HG02840 (cell line): ENCODE data around the gene TRIO.

ENCODE experiments used
- ATAC-seq: cut with Tn5 transposase; IDR thresholded peaks from one replicate; pipeline ENCODE4 v1.9.1; 2021; ENCODE audit warnings: mild to moderate bottlenecking, moderate library complexity, moderate number of reproducible peaks; ENCODE audit not compliant: unreplicated experiment, low FRiP score

The TRIO gene

DNA sequence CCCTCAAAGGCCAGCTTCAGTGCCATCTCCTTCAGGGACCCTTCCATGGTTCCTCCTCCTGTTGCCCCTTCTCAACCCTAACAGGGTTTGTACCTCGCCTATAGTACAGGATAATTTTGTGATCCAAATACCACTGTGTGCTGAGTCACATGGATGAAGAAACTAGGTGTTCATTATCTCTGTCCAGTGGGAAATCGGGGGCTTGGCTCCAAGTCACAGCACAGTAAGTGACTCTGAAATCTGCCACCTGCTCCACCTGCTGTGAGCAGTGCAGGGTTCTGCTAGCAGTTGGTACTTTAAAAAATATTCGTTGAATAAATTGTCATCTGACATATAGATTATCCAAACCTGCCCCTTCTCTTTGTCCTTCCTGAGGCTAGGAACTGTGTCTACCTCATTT lies 315.3 kb downstream of the TRIO start:
- ATAC-seq = no peak

DNA sequence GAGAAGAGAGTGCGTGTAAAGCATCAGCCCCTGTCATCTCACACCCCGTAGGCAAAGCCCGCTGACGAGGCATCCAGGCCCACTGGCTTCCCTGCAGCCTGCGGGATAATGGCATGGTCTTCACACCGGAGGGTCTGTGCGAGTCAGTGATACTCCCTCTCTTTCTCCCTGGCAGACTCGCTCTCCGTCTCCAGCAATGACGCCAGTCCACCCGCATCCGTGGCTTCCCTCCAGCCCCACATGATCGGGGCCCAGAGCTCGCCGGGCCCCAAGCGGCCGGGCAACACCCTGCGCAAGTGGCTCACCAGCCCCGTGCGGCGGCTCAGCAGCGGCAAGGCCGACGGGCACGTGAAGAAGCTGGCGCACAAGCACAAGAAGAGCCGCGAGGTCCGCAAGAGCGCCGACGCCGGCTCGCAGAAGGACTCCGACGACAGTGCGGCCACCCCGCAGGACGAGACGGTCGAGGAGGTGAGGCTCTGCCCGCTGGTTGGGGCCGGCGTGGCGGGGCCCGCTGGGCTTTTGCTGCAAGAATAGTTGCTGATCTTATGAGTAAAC lies 317.8 kb downstream of the TRIO start:
- ATAC-seq = no peak

GRCh38 chr5:14462681-14463080 lies 319.5 kb downstream of the TRIO start:
- no peak for ATAC-seq

GRCh38 chr5:14463629-14464028 lies 320.5 kb downstream of the TRIO start:
- no peak for ATAC-seq

DNA sequence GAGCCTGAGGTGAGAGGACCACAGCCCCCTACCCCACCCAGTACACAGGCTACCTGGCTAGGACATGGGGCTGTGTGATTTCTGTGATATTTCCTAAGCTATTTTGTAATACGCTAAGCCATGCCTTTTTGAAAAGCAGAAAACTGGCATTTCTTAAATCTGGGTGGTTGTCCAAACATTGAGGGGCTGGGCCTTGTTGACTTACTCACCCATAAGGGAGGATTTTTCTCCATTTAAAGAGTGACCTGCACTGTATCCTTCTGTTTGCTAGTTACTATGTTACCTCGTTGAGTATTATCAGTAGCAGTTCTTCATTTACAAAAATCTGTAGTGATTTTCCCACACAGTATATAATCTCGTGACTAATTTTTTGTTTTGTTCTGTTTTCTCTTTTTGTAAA lies 321.0 kb downstream of the TRIO start:
- ATAC-seq = no peak

GRCh38 chr5:14464671-14465070 lies 321.5 kb downstream of the TRIO start:
- ATAC-seq = no peak

GRCh38 chr5:14465116-14465515 lies 322.0 kb downstream of the TRIO start:
- no peak for ATAC-seq

DNA sequence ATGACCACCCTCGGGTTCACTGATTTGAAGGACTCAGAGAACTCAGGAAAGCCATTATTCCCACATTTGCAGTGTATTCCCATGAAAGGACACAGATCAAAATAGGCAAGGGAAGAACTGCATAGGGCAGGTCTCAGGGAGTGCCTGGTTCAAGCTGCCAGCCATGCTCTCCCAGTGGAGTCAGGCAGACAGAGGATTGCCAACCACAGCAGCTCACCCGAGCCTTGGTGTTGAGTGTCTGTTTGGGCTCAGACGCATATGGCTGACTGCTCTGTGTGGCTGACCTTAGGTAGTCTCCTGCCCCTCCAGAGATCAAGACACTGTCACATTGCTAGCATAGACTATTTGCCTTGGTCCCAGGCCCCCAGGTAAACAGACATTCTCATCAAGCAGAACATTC lies 322.6 kb downstream of the TRIO start:
- ATAC-seq = no peak

DNA sequence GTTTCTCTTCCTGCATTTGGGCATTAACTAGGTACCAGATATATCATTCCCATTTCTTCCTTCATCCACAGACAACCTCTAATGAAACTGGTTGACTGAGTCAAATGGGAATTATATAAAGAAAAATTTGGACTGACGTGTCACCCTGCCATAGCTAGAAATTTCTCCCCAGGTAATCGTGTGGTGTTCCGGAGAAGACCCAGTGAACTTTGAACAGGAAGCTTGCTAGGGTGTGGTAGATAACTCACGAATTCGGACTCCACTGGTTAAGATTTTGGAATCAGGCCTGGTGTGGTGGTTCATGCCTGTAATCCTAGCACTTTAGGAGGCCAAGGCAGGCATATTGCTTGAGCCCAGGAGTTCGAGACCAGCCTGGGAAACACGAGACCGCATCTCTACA lies 324.1 kb downstream of the TRIO start:
- ATAC-seq = no peak

DNA sequence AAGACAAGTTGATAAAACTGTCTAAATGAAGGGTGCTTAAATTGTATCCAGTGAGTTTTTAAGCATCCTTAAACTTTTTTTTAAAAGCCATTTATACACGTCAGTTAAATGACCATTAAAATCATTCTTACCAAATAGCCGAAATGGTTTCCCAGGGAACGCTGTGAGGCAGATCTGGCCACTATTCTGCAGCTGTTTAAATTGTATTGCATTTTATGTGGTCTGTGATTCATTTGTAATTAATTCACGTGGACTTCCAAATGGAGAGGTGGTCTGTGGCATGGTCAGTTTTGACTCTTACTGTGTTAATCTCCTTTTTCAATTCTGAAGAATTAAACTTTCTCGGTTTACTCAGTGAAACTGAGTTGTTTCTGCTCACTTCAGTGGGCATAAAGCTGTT lies 324.7 kb downstream of the TRIO start:
- no peak for ATAC-seq

DNA sequence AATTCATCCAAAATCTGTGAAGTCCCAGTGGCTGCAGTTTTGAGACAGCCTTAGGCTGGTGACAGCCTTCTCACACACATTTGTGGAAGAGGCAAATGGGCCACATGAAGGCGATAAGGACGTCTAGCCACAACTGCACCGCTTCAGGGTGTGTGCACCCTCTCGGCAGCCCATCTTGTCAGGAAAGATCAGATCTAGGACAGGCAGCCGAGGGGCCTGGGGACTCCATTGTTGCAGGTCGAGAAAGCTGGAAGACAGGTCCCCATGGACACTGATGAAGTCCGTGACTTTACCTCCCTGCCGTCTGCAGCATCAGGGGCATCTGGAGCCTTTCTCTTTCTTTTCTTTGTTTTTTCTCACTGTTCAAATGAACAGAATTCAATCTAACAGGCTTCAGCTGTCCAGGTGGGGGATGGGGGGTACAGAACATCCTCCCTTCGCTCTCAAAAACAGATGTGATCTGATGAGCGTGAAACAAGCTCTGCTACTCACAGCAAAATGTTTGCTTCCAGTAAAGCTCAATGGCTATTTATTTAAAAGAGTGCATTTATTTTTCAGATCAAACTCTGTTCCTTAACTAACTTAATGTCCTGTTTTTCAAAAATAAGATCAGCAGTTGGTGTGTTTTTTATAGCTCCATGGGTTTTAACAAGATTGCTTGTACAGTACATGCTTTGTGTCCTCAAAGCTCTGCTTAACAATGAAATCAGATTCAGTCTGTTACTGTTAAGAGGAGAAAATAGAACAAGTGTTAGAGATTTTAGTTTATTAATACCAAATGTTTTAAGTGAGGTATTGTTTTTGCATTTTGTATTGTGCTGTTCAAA lies 326.6 kb downstream of the TRIO start:
- ATAC-seq = no peak

DNA sequence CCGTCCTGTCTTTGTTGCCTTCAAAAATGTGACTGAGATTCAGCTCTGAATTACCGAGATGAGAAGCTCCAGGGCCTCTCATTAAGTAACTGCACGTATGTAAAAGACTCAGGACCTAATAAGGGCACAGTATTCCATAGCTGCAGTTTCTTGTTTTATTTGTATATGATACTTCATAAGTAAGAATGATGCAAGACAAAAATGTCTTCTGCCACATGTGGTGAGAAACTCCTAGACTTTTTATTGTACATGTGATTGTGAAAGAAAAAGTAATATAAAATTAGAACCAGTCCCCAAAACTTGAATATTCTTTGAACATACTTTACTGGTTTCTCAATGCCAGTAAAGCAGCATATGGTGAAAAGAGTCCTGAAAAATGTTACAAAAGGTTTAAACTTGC lies 328.4 kb downstream of the TRIO start:
- ATAC-seq = no peak

DNA sequence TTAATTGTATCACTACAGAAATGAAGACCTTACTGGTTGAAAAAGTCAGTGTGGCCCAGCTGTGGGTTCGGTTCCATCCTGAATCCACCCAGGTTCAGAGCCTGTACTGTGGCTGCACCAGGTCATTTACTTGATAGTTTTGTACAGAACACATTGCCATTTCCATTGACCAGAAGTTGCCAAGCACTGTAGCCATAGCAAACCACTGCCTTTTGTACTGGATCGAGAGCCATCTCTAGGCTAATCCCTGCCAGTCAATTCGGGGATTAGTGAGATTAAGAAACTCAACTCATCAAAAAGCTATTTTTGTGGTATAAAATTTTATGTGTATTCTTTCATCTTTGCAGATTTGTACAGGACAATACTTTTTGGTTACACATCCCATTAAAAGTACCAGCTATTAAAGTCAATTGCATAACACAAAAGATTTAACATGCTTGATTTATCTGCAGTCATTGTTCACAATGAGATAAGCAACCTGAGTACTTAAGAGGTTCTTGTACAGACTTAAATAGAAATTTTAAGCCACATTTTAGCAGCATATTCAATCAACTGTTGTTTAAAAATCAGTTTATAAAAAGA lies 329.9 kb downstream of the TRIO start:
- ATAC-seq = no peak

- ATAC-seq = no peak
These were observed 331.9 kb downstream of the TRIO start for GRCh38 chr5:14475045-14475444.

DNA sequence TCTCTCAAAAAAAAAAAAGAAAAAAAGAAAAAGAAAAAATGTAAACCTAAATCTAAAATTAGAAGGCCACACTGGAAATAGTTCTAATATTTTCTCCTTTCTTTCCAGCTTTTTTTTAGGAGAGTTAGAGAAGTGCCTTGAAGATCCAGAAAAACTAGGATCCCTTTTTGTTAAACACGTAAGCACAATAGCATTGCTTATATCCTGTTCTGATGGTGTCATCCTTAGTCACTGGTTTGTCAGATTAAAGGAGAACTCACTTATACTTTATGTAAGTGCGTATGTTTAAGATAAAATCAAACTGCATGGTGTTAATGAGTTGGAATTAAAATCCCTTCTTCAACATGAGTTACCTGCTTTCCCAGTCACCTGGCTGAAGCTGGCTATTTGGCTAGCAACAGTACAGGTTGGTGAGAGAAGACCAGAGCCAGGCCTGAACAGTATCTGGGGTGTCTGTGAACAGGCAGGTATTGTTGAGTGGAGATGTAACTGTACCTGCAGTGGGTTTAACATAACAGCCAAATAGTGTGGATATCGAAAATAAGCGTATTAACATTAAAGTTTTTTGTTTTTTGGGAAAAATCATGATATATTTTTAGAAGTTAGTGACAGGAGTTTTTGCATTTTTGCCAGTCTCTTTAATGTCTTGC lies 333.8 kb downstream of the TRIO start:
- no peak for ATAC-seq

- ATAC-seq = no peak
These were observed 336.1 kb downstream of the TRIO start for GRCh38 chr5:14479143-14479696.

DNA sequence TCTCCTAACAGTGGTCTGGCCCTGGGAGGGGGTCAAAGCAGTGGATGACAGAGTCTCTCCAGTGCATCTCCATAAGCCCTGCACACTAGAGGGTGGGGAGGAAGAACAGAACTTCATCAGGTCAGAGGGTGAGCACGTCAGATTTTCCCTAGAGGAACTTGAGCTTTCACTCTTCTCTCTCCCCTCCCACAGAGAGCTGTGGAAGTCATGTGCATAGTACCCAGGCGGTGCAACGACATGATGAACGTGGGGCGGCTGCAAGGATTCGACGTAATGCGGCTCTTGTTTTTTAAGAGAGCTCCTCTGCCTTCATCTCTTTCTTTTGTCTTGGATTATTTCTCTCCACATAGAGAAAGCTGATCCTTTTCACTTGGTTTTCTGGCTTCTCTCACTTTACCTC lies 338.2 kb downstream of the TRIO start:
- no peak for ATAC-seq

GRCh38 chr5:14482085-14482484 lies 338.9 kb downstream of the TRIO start:
- no peak for ATAC-seq

DNA sequence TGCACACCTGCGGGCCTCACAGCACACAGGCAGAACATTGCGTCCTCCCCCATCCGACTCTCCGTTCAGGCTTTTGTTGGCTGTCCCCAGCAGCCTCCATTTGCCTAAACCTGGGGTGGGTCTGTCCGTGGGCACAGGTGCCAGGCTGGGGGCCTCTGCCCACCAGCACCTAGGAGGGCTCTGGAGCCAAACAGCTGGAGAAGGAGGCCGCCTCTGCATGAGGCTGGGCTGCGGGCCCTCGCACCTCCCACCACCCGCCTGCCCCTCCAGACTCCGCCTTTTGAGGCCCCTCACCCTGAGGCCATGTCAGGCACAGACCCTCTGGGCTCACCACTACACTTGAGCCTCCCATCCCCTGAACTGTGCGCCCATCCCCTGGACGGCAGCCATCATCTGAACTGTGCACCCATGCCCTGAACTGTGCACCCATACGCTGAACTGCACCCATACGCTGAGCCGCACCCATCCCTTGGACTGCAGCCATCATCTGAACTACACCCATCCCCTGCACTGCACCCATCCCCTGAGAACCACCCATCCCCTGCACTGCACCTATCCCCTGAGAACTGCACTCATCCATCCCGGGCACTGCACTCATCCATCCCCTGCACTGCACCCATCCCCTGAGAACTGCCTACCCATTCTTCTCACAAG lies 340.5 kb downstream of the TRIO start:
- ATAC-seq = no peak

- no peak for ATAC-seq
These were observed 343.3 kb downstream of the TRIO start for GRCh38 chr5:14486486-14486885.
